ENCODE results near the gene SEC63.
"Not testable (repeated sequence)": the region's sequence is repeated elsewhere in the genome, so short reads cannot be mapped to it uniquely, and the experiment has no call there.

The SEC63 gene

DNA sequence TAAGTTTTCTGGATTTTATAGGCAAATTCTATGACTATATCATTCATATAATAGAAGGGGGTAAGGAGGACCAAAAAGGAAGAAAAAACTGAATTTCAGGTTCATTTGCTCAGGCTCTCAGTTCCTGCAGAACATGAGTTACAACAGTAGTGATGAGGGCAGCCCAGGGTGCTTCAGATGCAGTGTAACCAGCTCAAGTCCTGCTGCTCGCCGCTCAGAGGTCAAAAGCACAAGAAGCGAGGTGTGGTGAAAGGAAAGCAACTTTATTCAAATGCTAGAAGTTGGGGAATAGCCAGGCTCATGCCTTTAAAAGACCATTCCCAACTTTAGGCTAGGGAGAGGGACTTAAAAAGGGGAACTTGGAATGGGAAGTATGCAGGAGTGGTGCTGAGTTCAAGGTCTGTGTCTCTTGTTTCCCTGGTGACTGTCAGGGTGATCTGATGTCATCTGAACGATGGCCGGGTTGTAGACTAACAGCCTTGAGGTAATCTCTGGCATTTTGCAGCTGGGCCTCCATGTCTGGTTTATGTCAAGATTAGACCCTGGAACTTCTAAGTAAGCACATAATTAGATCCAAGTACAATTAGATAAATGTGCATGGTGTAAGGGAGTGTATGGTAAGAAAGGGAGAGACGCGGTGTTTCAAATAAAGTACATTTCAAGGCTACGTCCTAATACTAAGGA lies 14.5 kb upstream of the SEC63 start:
- DNase-seq = no peak

DNA sequence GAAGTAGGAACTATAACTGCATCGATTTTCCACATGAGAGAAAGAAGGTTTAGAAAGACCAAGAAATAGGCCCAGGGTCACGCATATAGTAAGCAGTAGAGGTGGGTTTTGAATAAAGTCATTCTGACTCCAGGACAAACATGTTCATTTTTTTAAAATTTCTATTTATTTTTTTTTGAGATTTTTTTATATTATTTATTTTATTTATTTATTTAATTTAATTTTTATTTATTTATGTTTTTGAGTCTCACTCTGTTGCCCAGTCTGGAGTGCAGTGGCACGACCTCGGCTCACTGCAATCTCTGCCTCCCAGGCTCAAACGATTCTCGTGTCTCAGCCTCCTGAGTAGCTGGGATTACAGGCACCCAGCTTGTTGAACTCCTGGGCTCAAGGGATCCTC lies 13.2 kb upstream of the SEC63 start:
- DNase-seq = no peak

DNA sequence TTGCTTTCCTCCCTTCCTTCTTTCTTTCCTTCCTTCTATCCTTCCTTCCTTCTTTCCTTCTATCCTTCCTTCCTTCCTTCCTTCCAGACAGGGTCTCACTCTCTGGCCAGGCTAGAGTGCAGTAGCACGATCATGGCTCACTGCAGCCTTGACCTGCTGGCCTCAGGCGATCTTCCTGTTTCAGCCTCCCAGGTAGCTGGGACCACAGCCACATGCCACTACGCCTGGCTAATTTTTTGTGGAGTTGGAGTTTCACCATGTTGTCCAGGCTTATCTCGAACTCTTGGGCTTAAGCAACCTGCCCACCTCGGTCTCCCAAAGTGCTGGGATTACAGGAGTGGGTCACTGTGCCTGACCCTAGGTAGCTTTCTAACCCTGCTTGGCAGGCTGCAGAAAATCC lies 12.2 kb upstream of the SEC63 start:
- DNase-seq = no peak

DNA sequence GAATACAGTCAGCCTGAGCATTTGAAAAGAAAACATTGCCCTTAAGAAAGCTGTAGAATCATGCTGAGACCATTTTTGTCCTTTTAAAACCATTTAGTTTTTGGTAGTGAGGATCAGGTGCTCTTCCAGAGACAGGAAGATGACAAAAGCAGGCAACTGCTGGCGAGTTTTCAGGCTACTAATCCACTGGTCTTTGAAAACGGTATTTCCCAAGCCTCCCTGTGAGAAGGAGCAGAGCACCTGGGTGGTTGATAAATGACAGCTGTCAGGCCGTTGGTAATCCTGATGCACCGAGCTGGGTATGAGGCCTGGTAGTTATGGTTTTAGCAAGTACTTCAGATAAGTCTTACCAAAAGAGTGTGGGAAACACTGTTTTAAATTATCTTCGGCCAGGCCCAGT lies 10.1 kb upstream of the SEC63 start:
- no peak for DNase-seq

DNA sequence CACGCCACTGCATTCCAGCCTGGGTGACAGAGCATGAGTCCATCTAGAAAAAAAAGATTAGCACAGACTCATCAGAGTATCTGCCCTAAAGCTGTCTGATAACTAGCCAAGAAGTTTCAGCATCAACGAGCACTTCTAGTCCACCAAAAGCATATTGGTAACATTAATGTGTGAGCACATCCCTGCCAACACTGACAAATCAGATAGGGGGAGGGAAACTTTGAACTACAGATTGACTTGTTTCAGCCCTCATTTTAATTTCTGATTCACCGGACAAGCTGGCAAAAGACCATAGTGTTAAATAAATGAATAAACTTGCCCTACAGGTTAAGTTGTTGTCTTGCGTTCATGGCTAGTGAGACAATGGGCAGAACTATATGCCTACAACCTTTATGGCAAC lies 7.7 kb upstream of the SEC63 start:
- no peak for DNase-seq

DNA sequence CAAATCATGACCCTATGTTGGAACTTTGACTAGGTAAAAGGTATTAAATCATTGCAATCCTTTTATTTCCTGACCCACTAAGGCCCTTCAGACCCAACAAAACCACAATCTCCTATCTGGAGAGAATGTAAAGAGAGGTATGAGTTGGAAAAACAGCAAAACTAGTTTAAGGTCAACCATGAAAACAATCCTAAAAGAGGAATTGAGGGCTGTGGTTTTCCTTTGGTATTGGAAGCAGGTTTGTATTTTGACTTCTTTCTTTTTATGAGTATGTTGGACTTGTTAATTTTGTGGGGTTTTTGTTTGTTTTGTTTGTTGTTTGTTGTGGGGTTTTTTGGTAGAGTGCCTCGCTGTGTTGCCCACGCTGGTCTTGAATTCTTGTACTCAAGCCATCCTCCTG lies 4.7 kb upstream of the SEC63 start:
- DNase-seq = no peak

DNA sequence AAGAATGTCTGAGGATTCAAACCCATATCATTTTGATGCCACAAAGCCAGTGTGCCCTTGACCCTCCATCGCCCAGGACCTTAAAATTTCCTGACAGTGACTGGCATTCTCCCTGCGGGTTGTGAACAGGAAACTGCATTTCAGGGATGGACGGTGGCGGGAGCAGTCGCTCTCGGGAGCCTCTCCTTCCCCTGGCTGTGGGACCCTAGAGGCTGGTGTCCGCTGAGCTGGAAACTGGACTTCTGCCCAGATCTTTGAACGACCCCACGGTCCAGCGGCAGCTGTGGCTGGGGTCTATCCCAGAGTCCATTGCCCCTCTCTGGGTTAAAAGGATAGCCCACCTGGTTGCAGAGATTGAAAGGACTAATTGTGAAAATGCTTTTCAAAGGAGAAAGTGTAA lies 1.4 kb upstream of the SEC63 start:
- no peak for DNase-seq

DNA sequence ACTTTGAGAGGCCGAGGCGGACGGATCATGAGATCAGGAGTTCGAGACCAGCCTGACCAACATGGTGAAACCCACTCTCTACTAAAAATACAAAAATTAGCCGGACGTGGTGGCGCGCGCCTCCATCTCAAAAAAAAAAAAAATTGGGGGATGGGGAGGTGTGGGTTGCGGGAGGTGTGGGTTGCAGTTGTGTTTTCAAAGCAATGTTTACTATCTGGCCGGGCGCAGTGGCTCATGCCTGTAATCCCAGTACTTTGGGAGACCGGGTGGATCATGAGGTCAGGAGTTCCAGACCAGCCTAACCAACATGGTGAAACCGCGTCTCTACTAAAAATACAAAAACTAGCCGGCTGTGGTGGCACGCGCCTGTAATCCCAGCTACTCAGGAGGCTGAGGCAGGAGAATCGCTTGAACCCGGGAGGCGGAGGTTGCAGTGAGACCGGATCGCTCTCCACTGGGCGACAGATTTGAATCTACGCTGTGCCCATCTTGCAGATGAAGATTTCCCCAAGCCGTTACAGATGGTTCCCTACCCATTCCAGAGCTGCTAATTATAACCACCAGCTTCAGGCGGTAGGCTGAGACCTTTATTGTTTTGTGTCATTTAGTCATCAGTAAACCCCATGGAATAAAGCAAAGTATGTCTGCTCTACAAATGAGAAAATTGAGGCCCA lies 818 bp upstream of the SEC63 start:
- not testable (repeated sequence) for DNase-seq

DNA sequence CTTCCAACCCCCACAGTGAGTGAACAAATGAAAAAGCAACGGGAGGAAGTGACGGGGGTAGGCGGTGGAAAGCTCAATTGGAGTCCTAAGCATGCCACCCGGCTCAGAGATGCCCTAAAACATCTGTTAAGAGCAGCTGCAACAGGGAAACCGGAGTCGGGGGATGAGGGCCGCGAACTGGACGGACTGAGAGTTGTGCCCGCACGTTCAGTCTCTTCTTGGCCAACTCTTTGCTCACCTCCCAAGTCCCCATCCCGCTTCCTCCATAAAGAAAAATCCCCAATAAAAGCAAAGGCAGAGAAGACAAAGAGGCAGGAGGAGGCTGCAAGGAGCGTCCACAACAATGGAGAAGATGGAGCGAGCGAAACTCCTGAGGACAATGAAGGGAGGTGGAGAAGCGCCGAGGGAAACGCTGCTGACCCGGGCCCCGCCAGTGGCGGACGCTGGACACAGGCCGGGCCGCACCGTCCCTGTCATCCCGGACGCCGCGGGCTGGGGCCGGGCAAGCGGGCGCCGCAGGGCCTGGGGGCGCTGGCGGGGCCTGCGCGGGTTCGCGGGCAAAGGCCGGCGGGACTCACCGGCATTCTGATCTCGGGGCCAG lies 600 bp downstream of the SEC63 start:
- DNase-seq = no peak

DNA sequence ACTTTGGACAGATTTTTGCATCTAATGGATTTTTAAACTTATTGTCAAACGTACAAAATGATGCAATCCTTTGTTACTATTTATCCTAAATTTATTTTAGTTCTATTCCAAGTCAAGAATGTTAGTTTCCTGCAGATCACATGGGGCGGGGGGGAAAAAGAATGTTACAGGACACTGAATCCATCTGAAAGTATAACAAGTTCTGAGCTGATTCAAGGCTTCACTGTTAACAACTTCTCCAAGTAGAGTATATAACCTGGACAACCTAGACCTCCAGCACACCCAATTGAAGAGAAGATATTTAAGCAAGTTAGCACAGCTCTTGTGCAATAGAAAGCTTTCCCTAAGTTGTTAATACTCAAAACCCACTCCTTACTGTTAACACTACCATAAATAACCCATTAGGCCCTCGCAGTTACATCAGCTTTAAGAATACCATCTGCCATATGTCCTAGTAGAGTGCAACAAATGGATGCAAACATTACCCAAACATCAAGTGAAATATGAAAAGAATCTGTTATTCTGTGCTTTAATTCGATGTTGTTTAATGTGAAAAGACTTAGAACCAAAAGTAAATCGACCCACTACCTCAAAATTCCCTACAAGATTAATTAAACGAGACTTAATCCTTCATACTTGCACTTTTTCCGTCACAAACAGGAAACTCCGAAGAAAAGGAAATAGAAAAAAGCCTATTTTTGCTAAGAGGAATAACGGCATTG lies 1.3 kb downstream of the SEC63 start:
- DNase-seq = no peak

DNA sequence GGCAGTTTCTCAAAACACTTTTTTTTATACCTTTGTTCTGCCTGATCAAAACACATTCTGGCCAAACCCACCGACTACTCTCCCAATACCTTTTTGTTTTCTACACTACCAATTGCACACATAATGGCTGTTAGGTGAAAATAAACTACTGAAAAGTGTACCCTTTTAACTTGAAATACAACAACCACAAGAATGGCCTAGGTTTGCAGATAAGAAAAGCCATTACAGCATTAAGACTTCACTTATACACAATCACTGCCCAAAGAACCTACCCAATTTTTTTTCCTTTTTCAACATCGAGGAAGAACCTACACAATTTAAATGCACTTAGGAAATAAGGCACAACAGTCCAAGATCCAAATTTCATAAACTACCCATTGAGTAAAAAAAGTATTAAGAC lies 1.8 kb downstream of the SEC63 start:
- no peak for DNase-seq

DNA sequence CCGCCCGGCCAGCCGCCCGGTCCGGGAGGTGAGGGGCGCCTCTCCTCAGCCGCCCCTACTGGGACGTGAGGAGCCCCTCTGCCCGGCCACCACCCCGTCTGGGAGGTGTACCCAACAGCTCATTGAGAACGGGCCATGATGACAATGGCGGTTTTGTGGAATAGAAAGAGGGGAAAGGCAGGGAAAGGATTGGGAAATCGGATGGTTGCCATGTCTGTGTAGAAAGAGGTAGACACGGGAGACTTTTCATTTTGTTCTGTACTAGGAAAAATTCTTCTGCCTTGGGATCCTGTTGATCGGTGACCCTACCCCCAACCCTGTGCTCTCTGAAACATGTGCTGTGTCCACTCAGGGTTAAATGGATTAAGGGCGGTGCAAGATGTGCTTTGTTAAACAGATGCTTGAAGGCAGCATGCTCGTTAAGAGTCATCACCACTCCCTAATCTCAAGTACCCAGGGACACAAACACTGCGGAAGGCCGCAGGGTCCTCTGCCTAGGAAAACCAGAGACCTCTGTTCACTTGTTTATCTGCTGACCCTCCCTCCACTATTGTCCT lies 4.1 kb downstream of the SEC63 start:
- not testable (repeated sequence) for DNase-seq

DNA sequence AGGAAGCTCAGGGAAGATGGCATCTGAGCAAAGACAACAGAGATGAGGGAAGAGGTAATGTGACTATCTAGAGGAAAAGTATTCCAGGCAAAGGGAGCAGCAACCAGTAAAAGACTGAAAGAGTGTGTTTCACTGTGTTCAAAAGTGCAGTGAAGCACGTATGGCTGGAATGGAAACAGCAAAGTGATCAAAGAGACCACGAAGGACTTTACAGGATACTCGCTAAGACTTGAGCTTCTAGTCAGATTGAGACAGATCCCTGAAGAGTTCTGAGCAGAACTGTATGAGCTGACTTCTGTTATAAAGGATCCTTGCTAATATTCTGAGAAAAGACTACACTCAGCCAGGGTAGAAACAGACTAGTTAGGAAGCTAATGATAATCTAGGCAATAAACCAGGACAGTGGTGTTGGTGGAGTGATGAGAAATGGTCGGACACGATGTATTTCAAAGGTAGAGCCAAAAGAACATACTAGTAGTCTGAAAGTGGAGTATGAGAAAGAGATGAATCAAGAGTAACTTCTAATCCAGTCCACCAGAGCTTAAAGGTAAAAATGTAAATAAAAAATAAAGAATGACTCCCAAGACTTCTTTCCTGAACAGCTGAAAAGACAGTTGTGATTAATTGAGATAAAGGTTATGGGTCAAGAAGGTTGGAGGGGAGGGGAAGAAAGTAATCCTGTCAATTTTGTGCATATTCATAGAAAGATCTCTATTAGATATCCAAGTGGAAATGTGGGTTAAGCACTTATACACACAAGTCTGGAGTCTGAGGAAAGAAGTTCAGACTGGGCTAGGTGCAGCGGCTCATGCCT lies 14.2 kb downstream of the SEC63 start:
- no peak for DNase-seq

DNA sequence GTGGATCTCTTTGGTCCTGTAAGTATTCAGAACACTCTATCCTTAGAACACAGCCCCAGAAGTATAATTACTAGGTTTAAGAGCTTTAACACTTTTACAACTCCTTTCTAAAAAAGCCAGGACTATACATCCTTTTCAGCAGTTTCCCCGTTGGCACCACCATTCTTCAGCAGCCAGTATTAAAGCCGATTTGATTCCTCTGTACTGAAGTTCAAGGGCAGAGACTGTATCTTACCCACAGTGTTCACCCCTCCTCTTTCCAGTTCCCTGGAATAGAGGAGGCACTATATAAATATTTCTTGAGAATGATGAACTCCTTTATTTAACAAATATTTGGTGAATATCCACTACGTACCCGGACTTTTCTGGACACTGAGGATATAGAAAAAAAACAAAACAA lies 15.9 kb downstream of the SEC63 start:
- no peak for DNase-seq

DNA sequence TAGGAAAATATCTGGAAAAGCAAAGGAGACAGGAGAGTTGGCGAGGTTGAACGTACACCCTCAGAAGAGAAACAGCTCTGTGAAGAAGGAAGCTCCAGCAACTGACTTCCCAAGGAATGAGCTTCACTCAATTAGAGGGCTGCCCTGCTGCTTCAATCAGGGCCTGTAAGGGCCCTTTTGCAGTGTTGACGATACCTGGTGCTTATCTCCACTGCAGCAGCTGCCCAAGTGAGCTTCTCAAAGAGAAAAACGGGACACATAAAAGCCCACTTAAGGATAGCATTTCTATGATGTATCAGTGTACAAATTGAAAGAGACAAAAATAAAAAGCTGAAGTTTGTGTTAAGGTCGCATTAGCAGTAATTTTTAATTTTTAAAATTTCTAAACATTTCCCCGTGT lies 16.4 kb downstream of the SEC63 start:
- peak; percentile 43 for DNase-seq

DNA sequence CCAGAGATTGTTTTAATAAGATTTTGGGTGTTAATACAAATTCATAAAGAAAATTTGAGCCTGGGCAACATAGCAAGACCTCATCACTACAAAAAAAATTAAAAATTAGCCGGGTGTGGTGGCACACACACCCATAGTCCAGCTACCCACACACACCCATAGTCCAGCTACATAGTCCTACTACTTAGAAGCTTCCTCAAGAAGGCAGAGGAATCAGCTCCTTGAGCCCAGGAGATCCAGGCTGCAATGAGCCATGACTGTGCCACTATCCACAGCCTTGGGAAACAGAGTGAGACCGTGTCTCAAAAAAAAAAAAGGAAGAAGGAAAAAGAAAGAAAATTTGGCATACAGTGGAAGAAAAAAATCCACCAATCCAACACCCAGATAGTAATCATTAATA lies 16.8 kb downstream of the SEC63 start:
- no peak for DNase-seq

DNA sequence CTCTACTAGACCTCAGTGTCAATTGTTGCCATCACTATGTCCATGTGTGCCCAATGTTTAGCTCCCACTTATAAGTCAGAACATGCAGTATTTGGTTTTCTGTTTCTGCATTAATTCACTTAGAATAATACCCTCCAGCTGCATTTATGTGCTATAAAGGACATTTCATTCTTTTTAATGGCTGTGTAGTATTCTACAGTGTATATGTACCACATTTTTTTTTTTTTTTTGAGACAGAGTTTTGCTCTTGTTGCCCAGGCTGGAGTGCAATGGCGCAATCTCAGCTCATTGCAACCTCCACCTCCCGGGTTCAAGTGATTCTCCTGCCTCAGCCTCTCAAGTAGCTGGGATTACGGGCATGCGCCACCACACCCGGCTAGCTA lies 21.1 kb downstream of the SEC63 start:
- DNase-seq = not testable (repeated sequence)

DNA sequence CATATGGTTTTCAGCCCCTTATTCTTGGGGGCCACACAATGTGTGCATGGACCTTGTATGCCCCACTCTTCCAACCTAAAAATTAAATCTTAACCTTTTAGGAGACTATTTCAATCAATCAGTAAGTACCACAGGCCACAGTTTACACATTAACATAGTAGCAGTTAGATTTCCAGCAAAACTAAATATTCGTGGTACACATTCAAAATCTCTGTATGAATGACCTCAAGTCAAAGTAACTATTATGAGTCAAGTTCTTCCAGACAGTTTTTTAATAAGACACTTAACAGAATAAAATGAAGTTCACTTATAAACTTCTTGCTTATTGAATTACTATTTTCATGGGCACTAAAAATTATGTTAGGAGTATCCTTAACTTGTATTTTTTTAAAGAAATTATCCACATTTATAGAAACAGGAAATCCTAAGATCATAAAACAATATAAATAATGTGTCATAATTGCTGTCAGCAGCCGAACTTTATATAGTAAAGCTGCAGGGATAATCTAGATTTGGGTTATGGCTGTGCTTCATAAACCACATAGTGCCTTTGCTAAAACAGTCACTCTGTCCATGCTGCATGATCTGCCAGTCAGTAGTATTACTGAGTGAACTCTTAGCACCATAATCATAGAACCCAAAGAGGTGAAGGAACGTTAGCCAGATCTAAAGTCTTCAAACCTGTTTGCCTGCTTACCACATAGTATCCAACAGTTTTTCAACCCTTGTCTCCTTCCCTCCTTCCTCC lies 21.7 kb downstream of the SEC63 start:
- no peak for DNase-seq

DNA sequence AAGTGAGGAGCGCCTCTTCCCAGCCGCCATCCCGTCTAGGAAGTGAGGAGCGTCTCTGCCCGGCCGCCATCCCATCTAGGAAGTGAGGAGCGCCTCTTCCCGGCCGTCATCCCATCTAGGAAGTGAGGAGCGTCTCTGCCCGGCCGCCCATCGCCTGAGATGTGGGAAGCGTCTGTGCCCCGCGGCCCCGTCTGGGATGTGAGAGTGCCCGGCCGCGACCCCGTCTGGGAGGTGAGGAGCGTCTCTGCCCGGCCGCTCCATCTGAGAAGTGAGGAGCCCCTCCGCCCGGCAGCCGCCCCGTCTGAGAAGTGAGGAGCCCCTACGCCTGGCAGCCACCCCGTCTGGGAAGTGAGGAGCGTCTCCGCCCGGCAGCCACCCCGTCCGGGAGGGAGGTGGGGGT lies 23.8 kb downstream of the SEC63 start:
- DNase-seq = not testable (repeated sequence)

DNA sequence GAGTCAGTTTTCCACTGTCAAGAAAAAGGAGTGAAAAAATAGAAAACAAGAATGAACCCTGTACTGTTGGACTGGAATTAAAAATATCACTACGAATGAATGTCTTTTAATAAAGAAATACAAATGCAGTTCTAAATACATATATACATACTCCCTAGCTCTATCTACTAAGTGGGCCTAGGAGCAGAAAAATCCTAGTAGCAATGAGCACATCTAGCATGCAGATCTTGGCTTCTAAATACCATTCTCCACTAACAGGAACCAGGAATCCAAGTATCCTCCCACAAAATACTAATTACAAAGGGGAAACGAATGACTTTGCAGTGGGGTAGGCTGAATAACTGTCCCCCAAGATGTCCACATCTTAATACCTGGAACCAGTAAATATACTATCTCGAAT lies 25.4 kb downstream of the SEC63 start:
- DNase-seq = no peak

DNA sequence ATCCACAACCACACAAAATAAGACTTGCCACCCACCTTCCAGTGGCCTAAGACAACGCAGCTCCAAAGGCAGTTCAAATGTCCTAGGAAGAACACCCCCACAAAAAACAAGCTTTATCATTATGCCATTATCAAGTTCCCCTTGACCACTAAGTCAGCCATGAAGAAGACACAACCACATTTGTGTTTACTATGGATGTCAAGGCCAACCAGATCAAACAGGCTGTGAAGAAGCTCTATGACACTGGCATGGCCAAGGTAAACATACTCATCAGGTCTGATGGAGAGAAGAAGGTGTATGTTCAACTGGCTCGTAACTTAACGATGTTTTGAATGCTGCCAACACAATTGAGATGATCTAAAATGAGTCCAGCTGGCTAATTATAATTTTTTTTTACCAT lies 26.1 kb downstream of the SEC63 start:
- peak; percentile 12 for DNase-seq

DNA sequence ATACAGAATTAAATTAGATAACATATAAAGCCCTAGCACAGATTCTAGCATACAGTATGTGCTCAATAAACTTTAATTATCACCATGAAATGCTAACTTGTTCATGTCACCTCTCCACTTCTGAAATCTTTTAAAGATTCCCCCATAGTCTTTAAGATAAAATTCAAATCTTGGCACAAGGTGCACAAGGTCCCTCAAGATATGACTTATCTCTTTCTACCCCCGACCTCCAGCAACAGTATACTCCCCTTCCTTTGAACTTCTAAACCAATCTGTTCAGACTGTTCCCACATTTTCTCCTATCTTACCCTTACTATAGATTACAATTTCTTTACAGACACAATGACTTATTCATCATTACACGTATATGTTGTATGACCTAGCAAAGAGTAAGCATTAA lies 29.0 kb downstream of the SEC63 start:
- no peak for DNase-seq
